ENCODE measurements around the gene RAB11FIP4.

DNA sequence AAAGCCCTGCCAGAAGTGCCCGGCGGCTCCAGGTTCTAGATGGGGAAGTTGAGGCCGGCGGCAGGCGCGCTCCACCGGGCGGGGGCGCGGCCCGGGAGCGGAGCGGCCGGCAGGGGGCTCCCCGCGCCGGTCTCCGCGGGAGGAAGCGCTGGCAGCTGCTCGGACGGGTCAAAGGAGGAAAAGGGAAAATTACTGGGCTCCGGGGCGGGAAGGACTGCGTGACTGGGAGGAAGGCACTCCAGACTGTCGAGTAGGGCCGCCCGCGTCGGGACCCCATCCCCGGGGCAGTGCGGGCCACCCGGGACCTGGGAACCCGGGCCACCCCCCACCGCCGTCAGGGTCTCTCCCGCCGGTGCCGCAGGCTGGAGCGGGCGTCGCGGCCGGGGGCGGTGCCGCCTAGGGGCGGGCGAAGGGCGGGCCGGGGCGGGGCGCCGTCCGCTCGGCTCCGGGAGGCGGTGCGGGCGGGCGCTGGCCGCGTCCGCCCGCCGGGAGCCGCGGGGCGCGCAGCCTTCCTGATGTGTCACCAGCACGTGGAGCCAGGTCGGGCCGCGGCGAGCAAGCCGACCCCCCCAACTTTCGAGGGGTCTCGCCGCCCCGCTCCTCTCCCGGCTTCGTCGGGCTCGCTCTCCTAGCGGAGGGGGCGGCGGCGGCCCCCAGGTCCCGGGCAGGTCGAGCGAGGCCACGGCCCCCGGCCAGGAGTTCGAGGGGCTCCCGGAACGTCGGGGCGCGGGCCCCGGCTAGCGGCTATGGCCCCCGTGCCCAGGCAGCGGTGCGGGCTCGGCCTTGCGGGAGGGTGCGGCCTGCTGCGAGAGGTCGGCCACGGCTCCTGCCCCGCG lies 167.5 kb downstream of the RAB11FIP4 start:
- TF ChIP-seq CTCF (IDR thresholded peaks at IDR 0.05): peak; percentile 98
- peak; percentile 68 for TF ChIP-seq POLR2AphosphoS5 (IDR thresholded peaks at IDR 0.05; ENCODE audit: low read depth, low read length)
- no peak for TF ChIP-seq REST (IDR thresholded peaks at IDR 0.05; ENCODE audit: insufficient read depth in 1 of 2, low read depth in 2 of 2, low read length in 1 of 2)
